NB4 (cell line): ENCODE data around the gene RAI1.

ENCODE experiments used
- CTCF ChIP-seq: IDR thresholded peaks from one replicate; pipeline ENCODE4 v1.5.1; 2012; ENCODE audit warnings: low read depth, low read length
- MAX ChIP-seq: IDR thresholded peaks from 2 replicates; pipeline ENCODE4 v1.6.1; 2011; ENCODE audit warnings: low read depth, low read length
- MYC ChIP-seq: IDR thresholded peaks from 2 replicates; pipeline ENCODE4 v1.6.1; 2011; ENCODE audit warnings: low read depth, low read length
- POLR2A ChIP-seq: IDR thresholded peaks from 2 replicates; pipeline ENCODE4 v1.6.1; 2011; ENCODE audit warnings: mild to moderate bottlenecking; ENCODE audit not compliant: insufficient read length; ENCODE audit errors: extremely low read depth

- TF ChIP-seq CTCF, result no peak
- no peak for TF ChIP-seq MAX
- TF ChIP-seq MYC, result no peak
- TF ChIP-seq POLR2A, result no peak
Observed at GRCh38 chr17:17831208-17832031, 150.2 kb downstream of the RAI1 start.
